Measurements from ENCODE around the gene EFNB3. TPM values are rescaled to one million over a fixed set of nuclear protein-coding genes. Genes with fewer than 3 reads are reported as not detected.

EFNB3 gene
- total and polyA plus RNA-seq, 2 of the 13 experiments (the other 11 are each of a cell fraction or from before 2014, with no cell fraction given): 0.07 to 0.25 TPM

- TF ChIP-seq ZNF782 (CRISPR knock-in tag; IDR thresholded peaks at IDR 0.05; ENCODE audit: borderline replicate concordance): no peak
- TF ChIP-seq HOXA5 (CRISPR knock-in tag; IDR thresholded peaks at IDR 0.05): no peak
- TF ChIP-seq TFDP2 (CRISPR knock-in tag; IDR thresholded peaks at IDR 0.05): no peak
Observed at GRCh38 chr17:7744416-7744815, 39.4 kb downstream of the EFNB3 start (continued).

GRCh38 chr17:7745748-7746470 is 40.9 kb downstream of the EFNB3 start:
- in situ Hi-C loops (cut with HindIII; ENCODE audit: extremely low pct_ligation_motif_present, low pct_unique_long_range_greater_than_20kb): no loop called here
- no peak overlapping the region for H3K9ac ChIP-seq (ENCODE audit: insufficient read depth, low read depth, low read length)
- ChIA-PET CTCF (ENCODE audit: low intra/inter-chr PET ratio, low total read pairs) (no interaction called here), POLR2A (no interaction called here)
- H3K27me3 ChIP-seq (ENCODE audit: control insufficient read depth in 1 of 2, insufficient read depth in 2 of 2, low read length in 2 of 2): peaks cover 0 to 16% of the 10 kb centered on the region in 2 experiments; a peak in 3 of 5 replicates
- H3K36me3 ChIP-seq (replicated peaks in 1 of 2; ENCODE audit: control insufficient read depth in 1 of 2, insufficient read depth in 2 of 2, low read length in 2 of 2): no peaks in the 10 kb centered on the region
- intact Hi-C loops (cut with micrococcal nuclease; ENCODE audit: unreplicated experiment): loop anchor here (5.0 kb wide), 1 partner anchor 86 kb away; the partner anchor contains the start of gene KDM6B
- H3K4me1 ChIP-seq (ENCODE audit: insufficient read depth, low read length): peaks cover 37% of the 10 kb centered on the region
- 0 out of 2 replicates have a peak overlapping the region, but pooled peaks have one; percentile 27 for H3K4me2 ChIP-seq (ENCODE audit: low read depth, low read length)
- DNase-seq (ENCODE audit: low spot score): peak; percentile 61
- H3K9me3 ChIP-seq (ENCODE audit: low read length): no peaks in the 10 kb centered on the region
- peak; percentile 37 for FAIRE-seq
- TF ChIP-seq SAP130 (CRISPR knock-in tag; IDR thresholded peaks at IDR 0.05; ENCODE audit: low read depth) (0 out of 2 replicates have a peak, but pooled peaks have one; percentile 14), SP2 (CRISPR knock-in tag; IDR thresholded peaks at IDR 0.05) (no peak), BHLHE40 (IDR thresholded peaks at IDR 0.05; ENCODE audit: low read length) (peak; percentile 55; the same call in 1 of the 2 replicates), HDAC2 (CRISPR knock-in tag; IDR thresholded peaks at IDR 0.05) (no peak), USF2 (IDR thresholded peaks at IDR 0.05; ENCODE audit: low read depth, low read length) (peak; percentile 79), USF2 (CRISPR knock-in tag; IDR thresholded peaks at IDR 0.05; ENCODE audit: borderline replicate concordance) (peak; percentile 57; the same call in 1 of the 2 replicates), RAD51 (IDR thresholded peaks at IDR 0.05; ENCODE audit: borderline replicate concordance) (peak; percentile 66; the same call in 1 of the 2 replicates), SYNCRIP (IDR thresholded peaks at IDR 0.05; ENCODE audit: insufficient read depth, low read depth, low read length) (no peak), FOSL2 (CRISPR knock-in tag; IDR thresholded peaks at IDR 0.05) (peak; percentile 80), ARID5B (CRISPR knock-in tag; IDR thresholded peaks at IDR 0.05) (0 out of 2 replicates have a peak, but pooled peaks have one; percentile 11)
- ATAC-seq: peak; percentile 54
- no peak overlapping the region for H3K27ac ChIP-seq (ENCODE audit: extremely low read length, insufficient read depth, low read length)
- 3% methylated on average over 7 of the region's 7 CpGs for WGBS (ENCODE audit: low lambda C conversion rate)
- H3K4me3 ChIP-seq (replicated peaks in 1 of 3; ENCODE audit: insufficient read depth in 1 of 3, low read depth in 2 of 3, low read length in 3 of 3): no peak overlapping the region
- H4K20me1 ChIP-seq (ENCODE audit: insufficient read depth, low read length): no peaks in the 10 kb centered on the region
- no peaks in the 10 kb centered on the region for H3K79me2 ChIP-seq (ENCODE audit: insufficient read depth, low read length)
- BruUV-seq (replicated peaks): no TSS peak
- no peak overlapping the region for H2AFZ ChIP-seq (ENCODE audit: low read length)

All from HepG2 (cell line).